ENCODE measurements around the gene GSK3B. TPM values are rescaled to one million over a fixed set of nuclear protein-coding genes. Genes with fewer than 3 reads are reported as not detected.

Gene GSK3B
- total RNA-seq = 64.4 and 102 TPM in 2 replicates

GRCh38 chr3:120093911-120094775, at the start of gene GSK3B:
Gene GSK3B (minus strand): TSS chr3:120094447. CDS start chr3:120093434, 1,013 bp downstream.

GRCh38 chr3:119781330-119782198, 312.7 kb downstream of the GSK3B start, which contains the start of gene NR1I2:
Gene NR1I2 (plus strand): TSS chr3:119782101.

Other genes with a start within 250 kb of the GSK3B start
- gene GPR156, start 190.8 kb upstream of the GSK3B start, total RNA-seq = 0.48 TPM in 1 of 2 replicates, not detected in the other